NCI-H774 (cell line): ENCODE data around the gene POLE.

ENCODE experiments used
- DNase-seq: peaks from one replicate; lab custom pipeline; 2025; lab: John Stamatoyannopoulos, UW

POLE gene

DNA sequence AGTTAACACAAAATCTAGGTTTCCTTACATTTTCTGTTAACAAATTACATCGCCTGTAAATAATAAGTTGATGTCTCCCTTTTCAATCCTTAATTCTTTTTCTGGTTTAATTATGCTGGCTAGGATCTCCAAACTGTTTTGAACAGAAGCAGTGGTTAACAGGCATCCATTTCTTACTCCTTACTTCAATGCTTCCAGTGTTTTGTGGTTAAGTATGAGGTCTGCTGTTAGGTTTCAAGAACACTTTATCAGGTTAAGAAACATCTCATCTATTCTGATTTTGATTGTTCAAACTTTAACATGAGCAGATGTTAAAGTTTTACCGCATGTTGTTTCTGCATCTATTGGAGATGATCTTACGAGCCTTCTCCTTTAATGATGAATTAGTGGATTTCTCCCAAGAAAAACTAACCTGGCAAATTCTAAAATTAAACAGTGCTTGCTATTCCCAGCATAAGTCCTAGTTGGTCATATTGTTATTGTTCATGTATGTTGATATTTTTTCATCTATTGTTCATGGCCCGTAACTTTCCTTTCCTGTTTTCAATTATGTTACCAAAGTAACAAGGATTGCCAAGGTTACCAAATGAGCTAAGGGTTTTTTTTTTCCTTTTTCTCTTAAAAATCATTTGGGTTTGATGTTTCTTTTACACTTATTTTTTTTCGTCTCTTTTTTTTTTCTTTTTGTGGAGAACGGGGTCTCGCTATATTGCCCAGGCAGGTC lies 33.4 kb downstream of the POLE start:
- no peak for DNase-seq

DNA sequence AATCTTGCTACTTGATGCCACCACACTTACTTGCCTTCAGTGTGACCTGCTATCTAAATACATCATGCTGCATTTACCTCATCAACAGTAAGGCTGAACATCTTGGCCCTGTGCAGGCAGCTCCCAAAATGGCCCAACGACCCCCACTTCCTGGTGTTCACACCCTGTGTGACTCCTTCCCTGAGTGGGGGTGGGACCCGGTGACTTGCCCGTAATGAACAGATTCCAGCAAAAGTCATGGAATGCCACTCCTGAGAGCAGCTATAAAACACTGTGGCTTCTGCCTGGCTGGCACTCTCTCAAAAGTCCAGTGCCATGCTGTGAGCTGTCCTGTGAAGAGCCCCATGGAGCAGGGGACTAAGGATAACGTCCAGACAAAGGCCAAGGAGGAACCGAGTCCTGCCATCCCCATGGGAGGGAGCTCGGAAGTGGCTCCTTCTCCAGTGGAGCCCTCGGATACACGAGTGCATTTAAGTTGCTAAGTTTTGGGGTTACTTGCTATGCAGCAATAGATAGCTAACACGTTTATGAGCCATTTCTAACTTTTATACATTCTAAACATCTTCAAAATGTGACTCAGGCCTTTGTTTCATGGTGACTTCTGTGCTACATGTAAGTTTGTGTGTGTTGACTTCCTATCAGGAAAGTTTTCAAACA lies 35.6 kb downstream of the POLE start:
- no peak for DNase-seq

DNA sequence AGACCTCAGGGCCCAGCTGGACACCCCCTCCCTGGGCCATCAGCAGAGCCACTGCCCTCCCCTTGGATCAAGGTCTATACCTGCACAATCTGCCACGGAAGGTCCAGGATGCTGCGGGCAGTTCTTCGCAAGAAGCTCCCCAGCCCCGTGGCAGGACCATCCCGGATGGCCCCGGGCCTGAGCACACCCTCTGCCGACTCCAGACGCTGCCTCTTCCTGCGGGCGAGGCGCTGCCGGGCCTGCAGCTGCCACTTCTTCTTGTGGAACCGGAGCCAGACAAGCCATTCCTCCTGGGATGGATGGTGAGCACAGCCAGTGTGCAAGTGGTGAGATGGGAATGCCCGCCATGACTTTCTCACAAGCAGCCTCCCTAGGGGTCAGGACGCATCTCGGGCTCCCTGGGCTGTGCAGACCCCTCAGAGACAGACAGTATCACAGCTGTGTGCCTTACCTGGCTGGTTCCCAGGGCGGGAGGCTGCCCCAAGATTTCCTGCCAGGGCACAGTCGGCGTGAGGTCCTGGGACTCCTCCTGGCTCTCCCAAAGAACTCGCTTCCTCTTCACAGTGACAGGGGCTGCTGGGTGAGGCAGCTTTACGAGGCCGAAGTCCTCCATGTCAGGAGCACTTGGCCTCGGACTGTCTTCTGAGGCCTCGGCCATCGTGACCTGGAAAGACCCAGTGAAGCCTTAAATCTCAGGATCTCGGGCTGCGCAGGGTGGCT lies 37.8 kb downstream of the POLE start:
- DNase-seq, result no peak

DNA sequence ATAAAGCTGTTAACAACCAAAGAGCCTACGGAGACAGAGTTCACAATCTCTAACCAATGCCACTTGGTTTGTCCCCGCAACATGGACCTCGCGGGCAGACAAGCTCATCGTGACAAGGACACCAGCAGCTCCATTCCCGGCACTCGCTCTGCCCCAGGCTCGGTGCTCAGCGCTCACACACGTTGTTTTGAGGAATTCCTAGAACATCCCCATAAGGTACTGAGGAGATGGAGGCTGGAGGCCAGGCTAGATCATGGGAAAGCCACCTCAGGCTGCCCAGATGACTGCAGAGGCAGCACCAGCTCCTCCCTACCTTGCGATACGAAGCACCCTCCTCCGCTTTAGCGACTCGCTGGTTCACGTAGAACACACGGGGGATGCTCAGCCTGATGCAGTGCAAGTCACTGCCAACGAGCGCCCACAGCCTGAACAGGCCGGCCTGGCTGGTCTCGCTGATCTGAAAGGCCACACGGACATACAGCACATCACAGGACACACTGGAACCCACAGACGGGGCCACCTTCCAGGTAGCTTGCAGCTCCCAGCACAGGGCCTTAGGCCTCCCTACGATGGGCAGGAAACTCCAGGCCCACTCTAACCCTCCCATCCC lies 38.4 kb downstream of the POLE start:
- DNase-seq, result no peak

DNA sequence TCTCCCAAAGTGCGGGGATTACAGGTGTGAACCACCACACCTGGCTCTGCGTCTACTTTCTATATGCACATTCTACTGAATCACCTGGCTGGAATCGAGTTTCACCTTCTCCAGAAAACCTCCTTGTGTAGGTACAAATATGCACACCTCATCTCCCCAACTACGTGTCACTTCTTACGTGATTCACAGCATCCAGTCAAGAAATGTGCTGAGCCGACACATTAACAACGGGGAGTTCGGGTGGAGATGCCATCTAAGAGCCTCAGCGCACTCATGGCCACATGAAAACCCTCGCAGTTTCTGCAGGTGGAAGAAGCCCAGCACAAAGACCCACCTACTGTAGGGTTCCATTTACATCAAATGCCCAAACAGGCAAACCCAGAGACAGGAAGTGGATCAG lies 39.3 kb downstream of the POLE start:
- DNase-seq, result no peak

DNA sequence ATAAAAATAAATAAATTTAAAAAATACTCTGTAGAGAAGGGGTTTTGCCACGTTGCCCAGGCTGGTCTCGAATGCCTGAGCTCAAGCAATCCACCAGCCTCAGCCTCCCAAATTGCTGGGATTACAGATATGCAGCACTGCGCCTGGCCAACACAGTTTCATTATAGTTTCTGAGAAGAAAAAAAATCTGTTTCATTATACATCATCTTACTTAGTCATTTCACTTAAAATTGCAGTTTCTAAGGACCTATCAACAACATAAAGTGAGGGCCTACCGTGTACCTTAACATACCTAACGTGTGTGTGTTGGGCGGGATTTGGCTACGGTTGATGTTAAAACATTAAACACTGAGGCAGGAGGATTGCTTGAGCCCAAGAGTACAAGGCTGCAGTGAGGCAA lies 40.3 kb downstream of the POLE start:
- DNase-seq, result no peak

DNA sequence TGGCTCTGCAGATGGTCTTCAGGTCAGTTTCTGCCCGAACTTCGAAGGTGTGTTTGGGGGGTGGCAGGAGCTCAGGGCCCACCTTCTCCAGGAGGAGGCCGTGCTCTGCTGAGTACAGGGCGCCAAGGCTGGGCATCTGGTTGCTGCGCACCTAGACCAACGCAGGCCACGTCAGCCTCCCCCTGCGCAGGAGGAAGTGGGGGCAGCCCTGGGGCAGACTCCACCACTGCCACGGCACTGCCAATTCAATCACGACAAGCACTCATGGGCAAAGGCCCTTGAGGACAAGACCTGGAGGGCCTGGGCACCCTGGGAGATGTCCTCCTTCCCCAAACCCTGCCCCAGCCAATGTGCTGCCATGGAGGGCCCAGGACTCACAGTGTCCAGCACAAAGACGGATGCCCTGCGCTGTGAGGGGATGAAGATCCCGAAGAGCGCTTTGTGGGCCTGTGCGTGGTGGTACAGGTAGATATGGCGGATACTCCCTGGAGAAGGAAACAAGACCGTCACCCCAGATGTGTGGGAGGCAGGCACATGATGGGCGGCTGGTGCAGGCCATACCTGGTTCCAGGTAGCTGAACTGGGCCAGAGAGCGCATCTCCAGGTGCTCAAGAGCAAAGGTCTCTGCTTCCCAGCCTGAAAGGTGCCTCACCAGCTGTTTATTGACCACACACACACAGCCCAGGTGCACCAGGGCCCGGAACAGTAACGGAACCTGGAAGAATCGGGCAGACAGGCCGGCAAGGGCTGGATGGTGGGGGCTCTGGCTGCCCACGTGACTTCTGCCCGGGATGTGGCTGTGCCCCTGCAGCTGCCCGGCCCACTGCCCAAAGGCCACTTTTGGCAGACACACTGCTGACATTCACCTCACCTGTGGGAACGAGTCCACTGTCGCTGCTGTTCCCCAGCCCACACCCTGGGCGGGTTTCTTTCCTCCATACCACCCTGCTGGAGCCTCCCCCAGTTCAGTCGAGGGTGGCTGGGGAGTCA lies 44.0 kb downstream of the POLE start:
- DNase-seq, result no peak

DNA sequence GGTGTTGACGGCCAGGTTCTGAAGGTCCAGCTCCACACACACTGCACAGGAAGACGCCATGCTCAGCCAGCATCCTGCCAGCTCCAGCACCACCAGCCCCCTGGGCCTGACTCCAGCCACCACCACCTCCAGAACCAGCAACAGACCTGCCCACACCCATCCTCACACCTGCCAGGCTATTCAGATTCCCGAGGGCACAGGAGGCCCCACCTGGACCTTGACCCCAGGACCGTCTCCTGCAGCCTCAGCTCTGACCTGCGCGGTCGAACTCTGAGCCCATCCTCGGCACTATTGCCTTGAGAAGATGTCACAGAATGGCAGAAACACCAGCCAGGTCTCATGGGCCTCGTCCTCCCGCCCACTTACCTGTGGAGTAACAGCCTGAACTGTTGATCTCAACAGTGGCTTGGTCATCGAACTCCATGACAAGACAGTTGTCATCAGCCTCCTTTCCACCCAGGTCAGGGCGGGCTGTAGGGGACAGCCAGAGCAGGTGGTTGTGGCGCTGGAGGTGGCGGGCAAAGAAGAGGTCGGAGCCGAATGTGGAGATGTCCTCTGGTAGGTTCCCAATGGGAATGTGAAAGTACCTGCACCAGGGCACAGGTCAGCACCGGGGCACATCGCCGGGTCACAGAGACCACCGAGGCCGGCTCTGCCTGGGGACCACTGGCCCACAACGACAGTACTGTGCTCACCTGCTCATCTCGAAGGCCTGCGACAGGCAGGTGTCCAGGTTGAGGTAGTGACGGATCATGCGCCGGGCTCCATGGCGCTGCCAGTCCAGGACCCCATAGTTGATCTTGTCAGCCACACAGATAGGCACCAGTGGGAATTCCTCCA lies 45.1 kb downstream of the POLE start:
- no peak for DNase-seq

DNA sequence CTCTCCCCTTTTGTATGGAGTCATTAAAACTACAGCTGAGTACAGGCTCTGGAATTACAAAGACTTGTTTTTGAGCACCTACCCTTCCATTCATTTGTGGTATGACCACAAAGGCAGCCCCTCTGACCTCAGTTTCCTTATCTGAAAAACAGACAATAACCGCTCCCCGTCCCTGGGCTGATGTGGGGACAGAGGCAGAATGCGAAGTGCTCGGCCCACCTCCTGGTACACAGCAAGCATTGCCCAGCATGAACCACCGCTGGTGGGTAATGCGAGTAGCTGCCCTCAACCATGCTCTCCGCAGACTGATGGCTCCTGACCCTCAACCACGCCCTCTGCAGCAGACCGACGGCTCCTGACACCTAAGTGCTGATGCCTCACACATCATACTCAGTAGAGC lies 46.2 kb downstream of the POLE start:
- DNase-seq, result no peak

DNA sequence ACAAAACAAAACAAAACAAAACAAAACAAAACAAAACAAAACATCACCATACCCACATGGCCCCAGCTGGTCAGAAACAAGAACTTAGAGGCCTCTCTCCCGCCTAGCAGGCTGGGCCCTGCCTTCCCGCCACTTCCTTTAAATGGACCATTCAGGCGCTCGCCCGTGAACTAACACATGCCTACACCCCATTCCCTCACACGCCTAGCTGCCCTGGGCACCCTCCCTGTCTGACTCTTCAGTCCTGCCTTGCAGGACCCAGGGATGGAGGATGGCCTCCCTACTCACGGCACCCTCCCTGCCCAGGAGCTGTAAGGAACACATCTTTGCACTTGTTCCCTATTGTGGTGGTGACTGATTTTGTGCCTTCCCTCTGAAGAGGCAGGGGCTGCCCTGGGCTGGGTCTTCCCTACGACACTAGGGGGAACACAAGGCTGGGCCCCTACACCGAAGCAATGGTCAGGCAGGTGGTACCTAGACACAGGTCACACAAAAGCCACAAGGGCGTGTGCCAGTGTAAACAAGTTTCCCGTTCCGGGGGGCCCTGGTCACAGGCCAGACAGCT lies 47.1 kb downstream of the POLE start:
- no peak for DNase-seq

DNA sequence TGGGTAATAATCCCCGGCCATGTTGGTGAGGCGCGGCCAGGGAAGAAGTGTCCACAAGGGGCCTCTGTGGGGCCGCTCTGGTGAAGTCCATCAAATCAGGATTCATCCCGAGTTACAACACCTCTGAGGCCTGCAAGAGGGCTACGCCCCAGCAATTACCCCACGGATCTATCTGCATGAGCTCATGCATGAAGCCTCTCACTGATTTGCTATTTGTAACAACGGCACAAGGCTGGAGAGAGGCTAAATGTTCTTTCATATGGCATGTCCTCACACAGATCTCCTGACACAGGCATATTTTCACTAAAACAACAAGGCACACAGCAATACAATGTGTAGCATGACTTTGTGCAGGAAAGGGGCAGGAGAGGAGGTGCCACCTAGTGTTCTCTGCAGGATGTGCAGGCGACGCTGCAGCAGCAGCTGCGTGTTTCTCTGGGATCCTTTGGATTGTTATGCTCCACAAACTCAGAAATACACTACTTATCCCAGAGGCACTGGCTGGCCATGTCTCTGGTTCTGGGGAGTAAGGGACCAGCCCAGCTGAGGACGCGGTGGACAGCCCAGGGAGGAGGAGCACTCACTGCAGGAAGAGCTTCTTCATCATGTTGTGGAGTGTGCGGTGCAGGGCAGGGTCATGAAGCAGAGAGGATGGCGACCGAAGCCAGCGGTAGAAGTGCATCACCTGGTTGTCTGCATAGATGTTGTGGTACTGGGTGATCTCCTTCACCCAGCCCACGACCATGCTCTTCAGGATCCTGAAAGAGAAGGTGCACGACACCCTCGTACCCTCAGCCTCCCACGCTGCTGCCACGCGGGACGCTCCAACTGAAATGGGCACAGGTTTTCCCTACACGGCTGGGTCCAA lies 48.4 kb downstream of the POLE start:
- DNase-seq, result no peak

DNA sequence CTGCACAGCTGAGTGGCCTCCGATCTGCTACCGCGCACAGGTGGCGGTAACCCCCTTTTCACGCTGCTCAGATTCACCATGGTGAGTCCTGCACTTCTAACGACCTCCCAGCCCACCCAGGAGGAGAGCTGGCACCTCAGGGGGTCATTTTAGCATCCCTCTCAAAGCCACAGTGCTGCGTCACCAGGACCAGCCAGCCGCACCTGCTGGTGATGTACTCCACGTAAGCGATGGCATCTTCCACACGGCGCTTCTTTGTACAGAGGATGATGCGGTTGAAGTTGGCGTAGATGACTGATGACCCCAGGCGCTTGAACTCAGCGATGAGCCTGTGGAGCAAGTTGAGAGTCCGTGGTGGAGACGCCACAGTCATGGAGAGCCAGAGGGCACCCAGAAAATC lies 49.3 kb downstream of the POLE start:
- DNase-seq, result no peak

DNA sequence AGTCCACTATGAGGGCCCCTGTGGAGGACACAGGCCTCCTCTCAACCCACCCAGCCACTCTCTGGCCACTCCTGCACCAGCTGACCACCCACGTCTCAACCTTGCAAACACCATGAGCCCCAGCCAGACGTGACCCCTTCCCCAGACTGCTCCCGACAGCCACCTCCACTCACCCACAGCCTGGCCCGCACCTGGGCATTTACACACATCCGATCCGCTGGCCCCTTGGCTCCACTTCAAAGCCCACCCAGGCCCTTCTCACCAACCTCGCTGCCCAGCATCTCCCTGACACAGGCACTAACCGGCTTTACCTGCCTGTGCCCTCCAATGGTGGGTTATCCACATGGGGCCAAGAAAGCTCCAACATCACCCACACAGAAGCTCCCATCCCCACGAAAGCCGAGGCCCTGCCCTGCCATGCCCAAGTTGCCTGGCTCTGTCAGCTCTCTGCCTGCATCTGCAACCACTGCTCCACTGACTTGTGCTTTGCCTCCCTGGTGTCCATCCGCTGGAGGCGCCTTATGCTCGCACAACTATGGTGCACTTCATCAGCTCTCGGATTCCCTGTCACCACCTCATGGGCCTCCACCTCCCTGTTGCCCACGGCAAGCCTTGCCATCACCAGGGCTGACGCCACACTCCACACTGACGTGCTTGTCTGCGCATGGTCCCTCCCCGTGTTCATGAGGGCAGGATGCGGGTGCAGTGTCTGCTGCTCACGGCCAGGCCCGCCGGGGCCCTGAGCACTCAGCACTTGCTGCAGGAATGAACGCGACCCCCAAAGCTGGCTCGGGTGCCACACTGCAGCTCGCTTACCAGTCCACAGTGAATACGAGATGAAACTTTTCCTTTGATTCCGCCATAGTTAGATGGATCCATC lies 51.8 kb downstream of the POLE start:
- no peak for DNase-seq

DNA sequence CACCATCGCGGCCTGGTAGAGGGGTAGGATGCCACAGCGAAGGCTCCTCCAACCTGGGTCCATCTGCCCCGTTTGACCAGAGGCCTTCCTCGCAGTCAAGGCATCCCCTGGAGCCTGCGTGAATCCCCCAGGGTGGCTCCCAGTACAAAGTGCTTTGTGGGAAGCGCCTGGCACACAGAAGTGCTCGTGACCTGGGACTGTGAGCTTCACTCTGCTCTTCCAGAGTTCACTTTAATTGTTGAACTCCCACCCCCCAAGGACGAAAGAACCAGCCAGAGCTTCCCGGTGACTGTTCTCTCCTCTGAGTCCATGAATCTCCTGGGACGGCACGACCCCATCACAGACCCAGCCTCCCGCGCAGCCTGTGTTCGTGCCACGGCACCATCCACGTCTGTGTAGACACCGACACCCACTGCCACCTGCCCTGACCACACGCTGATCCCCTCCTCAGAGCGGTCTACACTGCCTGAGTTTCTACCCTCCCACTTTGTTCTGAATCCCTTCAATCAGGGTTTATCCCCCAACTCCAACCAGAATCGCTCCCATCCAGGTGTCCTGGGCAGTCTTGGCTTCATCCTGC lies 52.6 kb downstream of the POLE start:
- DNase-seq, result no peak

DNA sequence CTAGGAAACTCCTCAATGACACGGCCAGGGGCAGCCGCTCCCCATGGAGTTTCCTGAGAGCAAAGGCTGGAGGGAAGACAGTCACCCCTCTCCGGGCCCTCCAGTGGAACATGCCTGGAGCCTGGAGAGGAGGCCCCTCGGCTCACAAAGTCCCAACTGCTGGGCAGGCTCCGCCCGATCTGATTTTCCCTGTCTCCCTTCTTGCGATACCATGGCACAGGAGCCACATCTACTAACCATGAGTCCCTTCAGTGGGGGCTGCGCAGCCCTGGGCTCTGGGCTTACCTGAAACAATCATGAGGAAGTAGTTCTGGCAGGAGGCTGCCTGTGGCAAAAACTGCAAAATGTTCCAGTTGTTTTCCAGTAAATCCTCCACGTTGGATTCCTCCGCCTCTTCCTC lies 53.2 kb downstream of the POLE start:
- DNase-seq, result no peak

DNA sequence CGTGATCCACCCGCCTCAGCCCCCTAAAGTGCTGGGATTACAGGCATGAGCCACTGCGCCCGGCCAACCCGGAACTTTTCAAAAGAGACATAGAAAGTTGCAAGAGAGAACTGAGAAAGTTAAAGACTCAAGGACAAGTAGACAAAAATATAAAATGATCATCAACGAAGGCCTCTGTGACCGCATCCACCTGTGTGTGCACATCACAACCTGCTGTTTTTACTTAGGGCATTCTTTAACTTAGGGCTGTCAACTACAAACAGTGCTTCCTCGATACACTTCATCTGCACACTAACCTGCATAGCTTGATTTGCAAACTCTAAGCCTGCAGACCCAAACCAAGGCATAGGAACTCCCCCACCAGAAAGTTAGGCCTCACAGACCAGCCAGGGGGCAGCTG lies 53.7 kb downstream of the POLE start:
- DNase-seq, result no peak

DNA sequence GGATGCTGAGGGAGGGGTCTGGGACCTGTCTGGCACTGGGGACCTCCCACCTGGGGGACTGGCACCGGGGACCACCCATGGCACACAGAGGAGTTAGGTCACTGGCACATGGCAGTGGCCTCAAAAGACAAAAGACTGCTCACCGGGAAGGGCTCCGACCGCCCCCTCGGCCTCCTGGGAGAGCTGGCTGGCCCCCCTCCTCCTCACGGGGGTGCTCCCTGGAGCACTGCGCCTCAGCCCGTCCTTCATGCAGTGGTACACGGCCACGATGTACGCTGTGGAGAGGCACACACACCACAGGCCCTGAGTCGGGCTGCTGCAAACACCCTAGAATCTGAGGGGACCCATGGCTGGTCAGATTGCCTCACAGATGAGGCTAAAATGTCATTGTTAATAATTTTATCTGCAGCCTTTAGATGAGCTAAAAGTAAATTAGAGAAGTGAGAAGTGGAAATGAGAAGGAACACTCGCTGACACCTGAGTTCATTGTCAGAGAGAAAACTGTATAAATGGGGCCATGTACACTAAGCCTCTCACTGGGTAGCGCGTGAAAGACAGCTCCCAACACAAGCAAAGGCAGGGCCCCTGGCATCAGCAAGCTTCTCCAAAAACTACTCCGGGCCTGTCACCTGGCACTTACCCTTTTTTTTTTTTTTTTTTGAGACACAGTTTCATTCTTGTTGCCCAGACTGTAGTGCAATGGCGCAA lies 54.5 kb downstream of the POLE start:
- DNase-seq, result no peak
